Measurements from ENCODE around the gene RNF26.

GRCh38 chr11:119341222-119342022 is 7.1 kb downstream of the RNF26 start:
- TF ChIP-seq, protein P1, sequence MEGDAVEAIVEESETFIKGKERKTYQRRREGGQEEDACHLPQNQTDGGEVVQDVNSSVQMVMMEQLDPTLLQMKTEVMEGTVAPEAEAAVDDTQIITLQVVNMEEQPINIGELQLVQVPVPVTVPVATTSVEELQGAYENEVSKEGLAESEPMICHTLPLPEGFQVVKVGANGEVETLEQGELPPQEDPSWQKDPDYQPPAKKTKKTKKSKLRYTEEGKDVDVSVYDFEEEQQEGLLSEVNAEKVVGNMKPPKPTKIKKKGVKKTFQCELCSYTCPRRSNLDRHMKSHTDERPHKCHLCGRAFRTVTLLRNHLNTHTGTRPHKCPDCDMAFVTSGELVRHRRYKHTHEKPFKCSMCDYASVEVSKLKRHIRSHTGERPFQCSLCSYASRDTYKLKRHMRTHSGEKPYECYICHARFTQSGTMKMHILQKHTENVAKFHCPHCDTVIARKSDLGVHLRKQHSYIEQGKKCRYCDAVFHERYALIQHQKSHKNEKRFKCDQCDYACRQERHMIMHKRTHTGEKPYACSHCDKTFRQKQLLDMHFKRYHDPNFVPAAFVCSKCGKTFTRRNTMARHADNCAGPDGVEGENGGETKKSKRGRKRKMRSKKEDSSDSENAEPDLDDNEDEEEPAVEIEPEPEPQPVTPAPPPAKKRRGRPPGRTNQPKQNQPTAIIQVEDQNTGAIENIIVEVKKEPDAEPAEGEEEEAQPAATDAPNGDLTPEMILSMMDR (IDR thresholded peaks at IDR 0.05) = no peak
- no peak for TF ChIP-seq EP300 (IDR thresholded peaks at IDR 0.05)
